ENCODE measurements around the gene CEP128.

Gene CEP128

DNA sequence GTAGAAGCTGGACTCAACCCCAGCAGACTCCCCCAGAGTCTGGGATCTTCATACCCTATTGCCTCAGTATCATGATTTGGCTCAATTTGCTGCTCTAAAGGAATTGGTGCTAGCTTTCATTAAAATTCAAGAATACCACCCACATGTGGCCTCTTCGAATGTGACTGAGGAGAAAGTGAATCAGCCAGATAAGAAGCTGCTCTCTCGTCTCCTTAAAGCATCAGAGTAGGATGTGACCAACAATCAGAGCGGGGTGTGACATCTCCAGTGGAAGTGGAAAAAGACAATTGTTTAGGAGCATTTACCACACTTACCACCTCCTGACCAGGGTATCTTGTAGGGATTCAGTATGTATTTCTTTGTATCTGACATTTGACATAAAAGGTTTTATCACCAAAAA, 452.0 kb downstream of the CEP128 start:
- TF ChIP-seq CTCF (IDR thresholded peaks at IDR 0.05) = no peak

DNA sequence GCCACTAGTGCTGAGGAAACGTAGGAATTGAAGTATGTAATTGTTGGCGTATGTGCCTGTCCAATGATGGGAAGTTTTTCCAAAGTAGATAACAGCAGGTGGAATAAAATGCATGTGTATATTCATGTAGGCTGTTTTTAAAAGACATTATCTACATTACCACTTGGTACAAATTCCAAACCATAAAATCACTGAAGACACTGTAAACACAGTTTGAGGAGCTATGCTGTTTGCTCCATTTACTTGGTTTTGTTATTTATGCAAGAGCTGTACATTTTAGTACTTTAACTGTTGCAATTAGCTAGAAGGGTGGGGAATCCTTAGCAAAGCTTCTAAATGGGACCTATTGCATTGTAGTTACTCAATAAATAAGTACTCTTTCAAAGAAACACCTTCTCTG, 455.8 kb downstream of the CEP128 start:
- TF ChIP-seq CTCF (IDR thresholded peaks at IDR 0.05) = no peak

DNA sequence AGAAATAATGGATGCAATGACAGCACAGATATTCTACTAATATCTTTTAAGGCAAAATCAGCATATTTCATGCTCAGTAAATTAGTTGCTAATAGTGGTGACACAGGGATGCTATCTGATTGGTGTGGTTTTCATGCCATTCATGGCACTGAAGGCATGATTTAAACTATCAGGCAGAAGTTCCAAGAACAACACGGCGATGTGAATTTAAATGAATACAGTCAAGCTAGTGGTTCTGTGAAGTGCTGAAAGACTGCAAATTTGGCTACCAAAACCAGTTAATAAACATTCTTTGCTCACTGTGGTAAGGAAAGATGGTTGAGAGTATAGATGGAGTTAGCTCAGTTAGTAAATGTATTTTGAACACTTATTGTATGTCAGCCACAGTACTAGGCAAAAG, 458.2 kb downstream of the CEP128 start:
- no peak for TF ChIP-seq CTCF (IDR thresholded peaks at IDR 0.05)

GRCh38 chr14:80477388-80478160, 464.0 kb downstream of the CEP128 start:
- TF ChIP-seq CTCF (IDR thresholded peaks at IDR 0.05) = no peak

DNA sequence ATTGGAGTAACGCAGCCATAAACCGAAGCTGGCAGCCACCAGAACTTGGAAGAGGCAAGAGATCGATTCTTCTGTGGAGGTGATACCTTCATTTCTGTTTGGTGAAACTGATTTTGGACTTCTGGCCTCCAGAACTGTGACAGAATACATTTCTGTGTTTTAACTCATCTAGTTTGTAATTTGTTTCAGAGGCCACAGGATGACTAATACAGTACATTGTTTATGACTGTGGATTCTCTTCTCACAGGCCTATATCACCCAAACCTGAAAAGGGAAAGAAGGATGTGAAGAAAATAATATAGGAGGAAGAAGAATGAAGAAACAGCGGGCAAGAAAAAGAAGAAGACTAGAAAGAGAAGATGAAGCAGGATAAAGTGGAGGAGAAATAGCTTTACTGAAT, 466.5 kb downstream of the CEP128 start:
- TF ChIP-seq CTCF (IDR thresholded peaks at IDR 0.05) = no peak

DNA sequence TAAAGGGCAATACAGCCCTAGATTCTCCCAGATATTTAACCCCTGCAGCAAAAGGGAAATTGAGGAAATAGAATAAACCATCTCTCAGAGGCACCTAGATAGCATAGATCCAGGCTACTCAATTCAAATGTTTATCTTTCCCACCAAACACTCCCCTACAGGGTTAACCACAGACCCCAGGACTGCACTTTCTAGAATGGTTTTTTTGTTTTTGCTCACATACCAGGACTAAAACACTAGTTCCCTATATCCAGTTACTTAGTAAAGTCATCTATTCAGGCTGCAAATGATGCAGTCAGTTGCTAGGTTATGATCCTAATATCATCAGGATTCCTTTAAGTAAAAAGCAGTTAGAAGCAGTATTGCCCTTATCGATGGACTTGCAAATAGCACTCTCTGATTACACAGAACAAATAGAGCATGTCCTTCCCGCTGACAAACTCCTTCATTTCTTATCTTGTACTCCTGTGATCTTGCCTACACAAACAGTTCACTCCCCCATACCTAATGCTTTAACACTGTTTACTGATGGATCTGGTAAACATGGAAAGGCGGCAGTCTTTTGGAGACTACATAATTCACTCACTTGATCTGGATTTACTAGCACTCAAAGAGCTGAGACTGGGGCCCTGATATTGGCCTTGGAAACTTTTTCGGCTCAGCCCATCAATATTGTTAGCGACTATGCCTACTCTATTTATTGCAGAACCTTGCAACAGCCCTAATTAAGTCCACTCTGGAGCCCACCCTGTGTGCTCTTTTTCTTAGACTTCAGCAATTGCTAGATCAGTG, 473.0 kb downstream of the CEP128 start:
- no peak for TF ChIP-seq CTCF (IDR thresholded peaks at IDR 0.05)

GRCh38 chr14:80465546-80466220, 475.9 kb downstream of the CEP128 start:
- TF ChIP-seq CTCF (IDR thresholded peaks at IDR 0.05) = no peak

All from LNCAP (cell line).